Measurements from ENCODE around the gene TMEM132C.

The TMEM132C gene

GRCh38 chr12:128726886-128727285 is 459.9 kb downstream of the TMEM132C start:
- no peak; the same call in 1 of the 2 replicates for TF ChIP-seq POLR2AphosphoS5 (IDR thresholded peaks at IDR 0.05; ENCODE audit: low read depth, low read length)
- TF ChIP-seq SIN3A (IDR thresholded peaks at IDR 0.05; ENCODE audit: borderline replicate concordance, insufficient read depth, low read length): no peak
- no peak for TF ChIP-seq REST (IDR thresholded peaks at IDR 0.05; ENCODE audit: insufficient read depth in 1 of 2, low read depth in 2 of 2, low read length in 2 of 2)
- no peak for TF ChIP-seq TAF1 (IDR thresholded peaks at IDR 0.05; ENCODE audit: borderline replicate concordance, insufficient read depth, low read length)
- no peak for TF ChIP-seq FOXP2 (optimal IDR thresholded peaks at IDR 0.05; ENCODE audit: borderline replicate concordance, extremely low read depth, extremely low read length, insufficient read depth)

GRCh38 chr12:128727461-128727860 is 460.5 kb downstream of the TMEM132C start:
- TF ChIP-seq FOXP2 (optimal IDR thresholded peaks at IDR 0.05; ENCODE audit: borderline replicate concordance, extremely low read depth, extremely low read length, insufficient read depth) (no peak), POLR2AphosphoS5 (IDR thresholded peaks at IDR 0.05; ENCODE audit: low read depth, low read length) (no peak), TAF1 (IDR thresholded peaks at IDR 0.05; ENCODE audit: borderline replicate concordance, insufficient read depth, low read length) (no peak)

- TF ChIP-seq FOXP2 (optimal IDR thresholded peaks at IDR 0.05; ENCODE audit: borderline replicate concordance, extremely low read depth, extremely low read length, insufficient read depth): no peak
- TF ChIP-seq REST (IDR thresholded peaks at IDR 0.05; ENCODE audit: insufficient read depth in 1 of 2, low read depth in 2 of 2, low read length in 2 of 2): no peak
- no peak for TF ChIP-seq TAF1 (IDR thresholded peaks at IDR 0.05; ENCODE audit: borderline replicate concordance, insufficient read depth, low read length)
- TF ChIP-seq SIN3A (IDR thresholded peaks at IDR 0.05; ENCODE audit: borderline replicate concordance, insufficient read depth, low read length): 0 out of 2 replicates have a peak, but pooled peaks have one; percentile 6
- peak; percentile 88; the same call in 1 of the 2 replicates for TF ChIP-seq POLR2AphosphoS5 (IDR thresholded peaks at IDR 0.05; ENCODE audit: low read depth, low read length)
These were observed 461.0 kb downstream of the TMEM132C start for GRCh38 chr12:128727999-128728398.

GRCh38 chr12:128729628-128730121 is 462.7 kb downstream of the TMEM132C start:
- TF ChIP-seq FOXP2 (optimal IDR thresholded peaks at IDR 0.05; ENCODE audit: borderline replicate concordance, extremely low read depth, extremely low read length, insufficient read depth) (no peak), POLR2AphosphoS5 (IDR thresholded peaks at IDR 0.05; ENCODE audit: low read depth, low read length) (peak; percentile 58; the same call in 1 of the 2 replicates)

GRCh38 chr12:128734371-128734770 is 467.4 kb downstream of the TMEM132C start:
- TF ChIP-seq POLR2AphosphoS5 (IDR thresholded peaks at IDR 0.05; ENCODE audit: low read depth, low read length) (no peak), TAF1 (IDR thresholded peaks at IDR 0.05; ENCODE audit: borderline replicate concordance, insufficient read depth, low read length) (no peak), SIN3A (IDR thresholded peaks at IDR 0.05; ENCODE audit: borderline replicate concordance, insufficient read depth, low read length) (no peak), REST (IDR thresholded peaks at IDR 0.05; ENCODE audit: insufficient read depth in 1 of 2, low read depth in 2 of 2, low read length in 2 of 2) (no peak), FOXP2 (optimal IDR thresholded peaks at IDR 0.05; ENCODE audit: borderline replicate concordance, extremely low read depth, extremely low read length, insufficient read depth) (no peak)

- TF ChIP-seq TAF1 (IDR thresholded peaks at IDR 0.05; ENCODE audit: borderline replicate concordance, insufficient read depth, low read length): no peak
- TF ChIP-seq REST (IDR thresholded peaks at IDR 0.05; ENCODE audit: insufficient read depth in 1 of 2, low read depth in 2 of 2, low read length in 2 of 2): no peak
- TF ChIP-seq SIN3A (IDR thresholded peaks at IDR 0.05; ENCODE audit: borderline replicate concordance, insufficient read depth, low read length): no peak
- TF ChIP-seq POLR2AphosphoS5 (IDR thresholded peaks at IDR 0.05; ENCODE audit: low read depth, low read length): peak; percentile 70
- no peak for TF ChIP-seq FOXP2 (optimal IDR thresholded peaks at IDR 0.05; ENCODE audit: borderline replicate concordance, extremely low read depth, extremely low read length, insufficient read depth)
These were observed 470.5 kb downstream of the TMEM132C start for GRCh38 chr12:128737292-128737966.
